Endothelial cell (in vitro differentiated cells): ENCODE data around the gene SYT17. TPM values are rescaled to one million over a fixed set of nuclear protein-coding genes. Genes with fewer than 3 reads are reported as not detected.

Experiments
- DNase-seq: peaks from one replicate; pipeline ENCODE4 v3.0.0; 2021; ENCODE audit warnings: low spot score
- H3K27ac Mint-ChIP-seq: one replicate; pipeline ENCODE4 v1.8.0; 2021; ENCODE audit warnings: mixed read lengths, inconsistent platforms; ENCODE audit not compliant: unreplicated experiment
- H3K27me3 Mint-ChIP-seq: one replicate; pipeline ENCODE4 v1.8.0; 2021; ENCODE audit warnings: mild to moderate bottlenecking, moderate library complexity, mixed read lengths, inconsistent platforms; ENCODE audit not compliant: unreplicated experiment
- H3K36me3 Mint-ChIP-seq: one replicate; pipeline ENCODE4 v1.8.0; 2021; ENCODE audit warnings: mild to moderate bottlenecking, low read depth, mixed read lengths, inconsistent platforms; ENCODE audit not compliant: unreplicated experiment
- H3K4me1 Mint-ChIP-seq: one replicate; pipeline ENCODE4 v1.8.0; 2021; ENCODE audit warnings: mild to moderate bottlenecking, mixed read lengths, inconsistent platforms; ENCODE audit not compliant: unreplicated experiment
- H3K4me3 Mint-ChIP-seq: one replicate; pipeline ENCODE4 v1.8.0; 2021; ENCODE audit warnings: mild to moderate bottlenecking, mixed read lengths, inconsistent platforms; ENCODE audit not compliant: unreplicated experiment
- H3K9me3 Mint-ChIP-seq: one replicate; pipeline ENCODE4 v1.8.0; 2021; ENCODE audit warnings: mixed read lengths, inconsistent platforms; ENCODE audit not compliant: unreplicated experiment
- CTCF ChIP-seq: fragments of 200-600 bp; sonication (generic); IDR thresholded peaks from one replicate; pipeline ENCODE4 v1.5.0; 2021; ENCODE audit warnings: antibody characterized with exemption; ENCODE audit not compliant: unreplicated experiment
- total RNA-seq: library from RNA; stranded (reverse); fragmentation: NEBNext Ultra II Directional; extraction: Animal tissue kit (Norgen Biotek cat#: 25700); gene quantifications from one replicate; pipeline ENCODE4 v1.2.1, GENCODE V29; 2021; ENCODE audit not compliant: unreplicated experiment

The SYT17 gene
- total RNA-seq, 1 donor from 2014 or later = 16.4 TPM

- no peaks in the 10 kb centered on the region for H3K4me1 Mint-ChIP-seq
Observed at GRCh38 chr16:19283637-19284036, 115.6 kb downstream of the SYT17 start.

GRCh38 chr16:19284207-19284606 lies 116.2 kb downstream of the SYT17 start:
- DNase-seq = no peak
- no peak overlapping the region for H3K27ac Mint-ChIP-seq
- H3K9me3 Mint-ChIP-seq = no peaks in the 10 kb centered on the region
- no peak overlapping the region for H3K4me3 Mint-ChIP-seq
- no peaks in the 10 kb centered on the region for H3K36me3 Mint-ChIP-seq
- no peaks in the 10 kb centered on the region for H3K4me1 Mint-ChIP-seq
- H3K27me3 Mint-ChIP-seq = peaks cover 6% of the 10 kb centered on the region
- TF ChIP-seq CTCF = no peak

More at GRCh38 chr16:19283637-19284036, 115.6 kb downstream of the SYT17 start:
- no peak for TF ChIP-seq CTCF
- H3K27ac Mint-ChIP-seq = no peak overlapping the region
- no peaks in the 10 kb centered on the region for H3K9me3 Mint-ChIP-seq
- no peak for DNase-seq
- no peaks in the 10 kb centered on the region for H3K36me3 Mint-ChIP-seq
- peaks cover 6% of the 10 kb centered on the region for H3K27me3 Mint-ChIP-seq
- no peak overlapping the region for H3K4me3 Mint-ChIP-seq

GRCh38 chr16:19285431-19285830 lies 117.4 kb downstream of the SYT17 start, which contains the start of gene CLEC19A:
CLEC19A (plus strand) TSS chr16:19285731; CDS start chr16:19285852, 121 bp downstream.
- no peak within 1 kb of the TSS for H3K4me3 Mint-ChIP-seq
- H3K9me3 Mint-ChIP-seq = no peaks in the 10 kb centered on the region
- no peak for TF ChIP-seq CTCF
- H3K4me1 Mint-ChIP-seq = no peaks in the 10 kb centered on the region
- no peak within 1 kb of the TSS for H3K27ac Mint-ChIP-seq
- H3K36me3 Mint-ChIP-seq = no peaks in the 10 kb centered on the region
- peaks cover 6% of the 10 kb centered on the region for H3K27me3 Mint-ChIP-seq
- DNase-seq = no peak

GRCh38 chr16:19286827-19287226 lies 118.8 kb downstream of the SYT17 start:
- DNase-seq = no peak
- no peak for TF ChIP-seq CTCF
- Mint-ChIP-seq H3K9me3 (no peaks in the 10 kb centered on the region), H3K4me3 (no peak overlapping the region), H3K27ac (no peak overlapping the region), H3K4me1 (no peaks in the 10 kb centered on the region), H3K36me3 (no peaks in the 10 kb centered on the region), H3K27me3 (peaks cover 6% of the 10 kb centered on the region)

GRCh38 chr16:19287241-19287640 lies 119.2 kb downstream of the SYT17 start:
- no peak for TF ChIP-seq CTCF
- no peak overlapping the region for H3K27ac Mint-ChIP-seq
- no peaks in the 10 kb centered on the region for H3K9me3 Mint-ChIP-seq
- no peaks in the 10 kb centered on the region for H3K4me1 Mint-ChIP-seq
- peaks cover 6% of the 10 kb centered on the region for H3K27me3 Mint-ChIP-seq
- no peak overlapping the region for H3K4me3 Mint-ChIP-seq
- H3K36me3 Mint-ChIP-seq = no peaks in the 10 kb centered on the region
- no peak for DNase-seq
